ENCODE data around the gene ST6GALNAC3. TPM values are rescaled to one million over a fixed set of nuclear protein-coding genes. Genes with fewer than 3 reads are reported as not detected.

The ST6GALNAC3 gene
- total RNA-seq, 1 donor from 2014 or later = 22.0 TPM

DNA sequence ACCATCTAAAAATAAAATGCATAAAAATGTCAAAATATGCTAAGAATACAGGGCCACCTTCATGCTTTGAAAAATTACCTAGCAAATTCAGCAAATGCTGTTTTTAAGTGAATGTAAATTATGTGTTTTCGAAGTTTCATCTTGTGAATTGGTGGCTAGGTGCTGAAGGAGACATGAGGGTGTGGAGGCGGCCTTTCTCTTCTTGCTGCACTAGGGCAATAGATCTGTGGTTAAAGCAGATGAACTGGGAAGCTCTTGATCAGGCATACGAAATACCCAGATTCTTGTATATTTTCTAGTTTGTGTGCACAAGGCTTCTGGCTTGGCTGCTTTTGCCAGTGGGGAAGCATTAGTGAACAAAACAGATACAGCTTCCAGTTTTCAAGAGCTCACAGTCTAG lies 224.5 kb downstream of the ST6GALNAC3 start:
- Mint-ChIP-seq H3K4me1 (peaks cover 43% of the 10 kb centered on the region), H3K36me3 (ENCODE audit: low read depth) (no peaks in the 10 kb centered on the region), H3K4me3 (no peak overlapping the region), H3K9me3 (no peaks in the 10 kb centered on the region), H3K27ac (ENCODE audit: unreplicated experiment) (no peak overlapping the region), H3K27me3 (ENCODE audit: low read depth) (no peaks in the 10 kb centered on the region)
- no peak for TF ChIP-seq CTCF (conservative IDR thresholded peaks at IDR 0.05)
- DNase-seq (ENCODE audit: low read depth, low spot score) = no peak

GRCh38 chr1:76300556-76300955 lies 226.0 kb downstream of the ST6GALNAC3 start:
- no peaks in the 10 kb centered on the region for H3K9me3 Mint-ChIP-seq
- no peak for DNase-seq (ENCODE audit: low read depth, low spot score)
- peaks cover 4% of the 10 kb centered on the region for H3K36me3 Mint-ChIP-seq (ENCODE audit: low read depth)
- TF ChIP-seq CTCF (conservative IDR thresholded peaks at IDR 0.05) = no peak
- H3K27ac Mint-ChIP-seq (ENCODE audit: unreplicated experiment) = no peak overlapping the region
- peaks cover 28% of the 10 kb centered on the region for H3K4me1 Mint-ChIP-seq
- H3K4me3 Mint-ChIP-seq = no peak overlapping the region
- H3K27me3 Mint-ChIP-seq (ENCODE audit: low read depth) = no peaks in the 10 kb centered on the region

DNA sequence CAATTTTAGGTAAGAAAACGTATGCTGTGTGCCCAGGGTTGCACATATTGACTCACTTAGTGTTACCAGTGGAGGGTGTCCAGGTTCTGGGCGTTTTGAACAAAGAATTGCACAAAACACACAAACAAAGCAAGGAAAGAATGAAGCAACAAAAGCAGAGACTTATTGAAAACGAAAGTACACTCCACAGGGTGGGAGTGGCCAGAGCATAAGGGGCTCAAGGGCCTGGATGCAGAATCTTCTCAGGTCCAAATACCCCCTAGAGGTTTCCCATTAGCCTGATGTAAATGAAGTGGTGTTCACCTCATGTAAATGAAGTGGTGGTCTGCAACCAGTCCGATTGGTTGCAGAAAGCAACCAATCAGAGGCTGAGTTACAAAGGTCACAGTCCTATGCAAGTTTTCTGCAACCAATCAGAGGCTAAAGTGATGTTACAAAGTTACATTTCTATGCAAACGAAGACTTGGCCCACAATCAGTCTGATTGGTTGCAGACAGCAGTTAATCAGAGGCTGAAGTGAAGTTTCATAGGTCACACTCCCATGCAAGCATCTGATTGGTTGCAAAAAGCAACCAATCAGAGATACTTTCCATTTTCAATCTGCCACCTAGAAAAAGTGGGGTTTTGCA lies 228.3 kb downstream of the ST6GALNAC3 start:
- DNase-seq (ENCODE audit: low read depth, low spot score) = no peak
- no peak for TF ChIP-seq CTCF (conservative IDR thresholded peaks at IDR 0.05)
- H3K27ac Mint-ChIP-seq (ENCODE audit: unreplicated experiment) = no peak overlapping the region

DNA sequence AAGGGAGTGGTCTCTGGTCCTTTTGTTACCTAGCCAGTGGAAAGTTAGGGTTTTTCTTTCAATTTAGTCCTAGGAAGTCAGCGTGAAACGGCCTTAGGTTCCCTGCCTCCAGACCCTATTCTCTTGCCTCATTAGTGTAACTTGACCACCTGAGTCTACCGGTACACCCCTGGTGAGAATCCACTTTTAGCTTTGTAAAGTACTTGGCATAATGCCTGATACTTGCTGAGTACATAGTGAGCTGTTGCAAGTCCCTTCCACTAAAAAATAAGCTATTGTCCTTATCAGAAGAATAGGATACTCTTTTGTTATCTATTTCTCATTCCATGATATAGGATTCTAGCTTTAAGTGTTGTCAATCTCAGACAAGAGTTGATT lies 228.8 kb downstream of the ST6GALNAC3 start:
- TF ChIP-seq CTCF (conservative IDR thresholded peaks at IDR 0.05) = no peak
- Mint-ChIP-seq H3K27ac (ENCODE audit: unreplicated experiment) (no peak overlapping the region), H3K4me1 (peaks cover 20% of the 10 kb centered on the region), H3K9me3 (no peaks in the 10 kb centered on the region), H3K27me3 (ENCODE audit: low read depth) (no peaks in the 10 kb centered on the region), H3K36me3 (ENCODE audit: low read depth) (peaks cover 4% of the 10 kb centered on the region), H3K4me3 (no peak overlapping the region)
- DNase-seq (ENCODE audit: low read depth, low spot score) = no peak

More for the DNA sequence above, 228.3 kb downstream of the ST6GALNAC3 start:
- Mint-ChIP-seq H3K27me3 (ENCODE audit: low read depth) (no peaks in the 10 kb centered on the region), H3K4me3 (no peak overlapping the region), H3K9me3 (no peaks in the 10 kb centered on the region), H3K4me1 (peaks cover 25% of the 10 kb centered on the region), H3K36me3 (ENCODE audit: low read depth) (peaks cover 4% of the 10 kb centered on the region)

- no peak for TF ChIP-seq CTCF (conservative IDR thresholded peaks at IDR 0.05)
- H3K27me3 Mint-ChIP-seq (ENCODE audit: low read depth) = no peaks in the 10 kb centered on the region
These were observed 238.8 kb downstream of the ST6GALNAC3 start for GRCh38 chr1:76313304-76313703.

More at GRCh38 chr1:76313304-76313703, 238.8 kb downstream of the ST6GALNAC3 start:
- H3K4me1 Mint-ChIP-seq = peaks cover 14% of the 10 kb centered on the region
- no peak overlapping the region for H3K27ac Mint-ChIP-seq (ENCODE audit: unreplicated experiment)
- no peak overlapping the region for H3K4me3 Mint-ChIP-seq
- H3K36me3 Mint-ChIP-seq (ENCODE audit: low read depth) = peaks cover 9% of the 10 kb centered on the region
- H3K9me3 Mint-ChIP-seq = peaks cover 8% of the 10 kb centered on the region
- DNase-seq (ENCODE audit: low read depth, low spot score) = no peak

All from neural crest cell (in vitro differentiated cells).